ENCODE results near the gene PHC3.

The PHC3 gene

DNA sequence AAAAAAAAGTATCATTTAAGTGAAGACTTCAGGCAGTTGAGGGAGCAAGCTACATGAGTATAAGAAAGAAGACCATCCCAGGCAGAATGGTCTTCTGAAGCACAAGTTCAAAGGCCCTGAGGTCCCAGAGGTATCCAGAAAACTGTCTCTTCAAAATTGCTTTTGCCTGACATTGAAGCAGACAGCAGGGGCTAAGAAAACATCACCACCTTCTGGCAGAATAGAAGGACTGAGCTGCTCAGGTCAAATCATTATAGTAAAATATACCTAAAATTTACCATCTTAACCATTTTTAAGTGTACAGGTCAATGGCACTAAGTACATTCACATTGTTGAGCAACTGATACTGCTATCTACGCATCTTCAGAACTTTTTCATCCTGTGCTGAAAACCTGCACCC, 127.3 kb downstream of the PHC3 start:
- H3K9ac ChIP-seq (ENCODE audit: low read depth, low read length): no peak overlapping the region
- no peaks in the 10 kb centered on the region for H3K36me3 ChIP-seq (ENCODE audit: control insufficient read depth, insufficient read depth, low read length)
- no peaks in the 10 kb centered on the region for H3K9me3 ChIP-seq (ENCODE audit: control insufficient read depth, insufficient read depth, low read length)
- H3K27ac ChIP-seq (ENCODE audit: low read depth, low read length): no peak overlapping the region
- H3K27me3 ChIP-seq (ENCODE audit: control insufficient read depth, insufficient read depth, low read length): no peaks in the 10 kb centered on the region
- H3K4me1 ChIP-seq (ENCODE audit: control insufficient read depth, insufficient read depth, low read length): peaks cover 26% of the 10 kb centered on the region
- H3K4me3 ChIP-seq (ENCODE audit: low read depth, low read length): no peak overlapping the region

DNA sequence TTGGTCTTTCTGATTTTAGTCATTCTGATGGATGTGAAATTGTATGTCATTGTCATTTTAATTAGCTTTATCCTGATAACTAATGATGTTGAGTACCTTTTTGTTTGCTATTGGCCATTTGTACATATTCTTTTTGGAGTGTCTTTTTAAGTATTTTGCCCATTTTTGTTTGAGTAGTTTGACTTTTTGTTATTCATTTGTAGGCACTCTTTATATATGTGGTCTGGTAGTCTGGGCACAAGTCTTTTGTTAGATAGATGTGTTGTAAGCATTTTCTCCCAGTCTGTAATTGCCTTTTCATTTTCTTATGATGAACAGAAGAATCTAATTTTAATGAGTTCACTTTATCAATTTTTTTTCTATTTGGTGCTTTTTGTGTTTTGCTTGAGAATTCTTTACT, 129.1 kb downstream of the PHC3 start:
- Histone ChIP-seq H3K9me3 (ENCODE audit: control insufficient read depth, insufficient read depth, low read length) (no peaks in the 10 kb centered on the region), H3K27ac (ENCODE audit: low read depth, low read length) (no peak overlapping the region), H3K27me3 (ENCODE audit: control insufficient read depth, insufficient read depth, low read length) (no peaks in the 10 kb centered on the region), H3K4me3 (ENCODE audit: low read depth, low read length) (no peak overlapping the region), H3K36me3 (ENCODE audit: control insufficient read depth, insufficient read depth, low read length) (no peaks in the 10 kb centered on the region), H3K9ac (ENCODE audit: low read depth, low read length) (no peak overlapping the region), H3K4me1 (ENCODE audit: control insufficient read depth, insufficient read depth, low read length) (peaks cover 8% of the 10 kb centered on the region)

DNA sequence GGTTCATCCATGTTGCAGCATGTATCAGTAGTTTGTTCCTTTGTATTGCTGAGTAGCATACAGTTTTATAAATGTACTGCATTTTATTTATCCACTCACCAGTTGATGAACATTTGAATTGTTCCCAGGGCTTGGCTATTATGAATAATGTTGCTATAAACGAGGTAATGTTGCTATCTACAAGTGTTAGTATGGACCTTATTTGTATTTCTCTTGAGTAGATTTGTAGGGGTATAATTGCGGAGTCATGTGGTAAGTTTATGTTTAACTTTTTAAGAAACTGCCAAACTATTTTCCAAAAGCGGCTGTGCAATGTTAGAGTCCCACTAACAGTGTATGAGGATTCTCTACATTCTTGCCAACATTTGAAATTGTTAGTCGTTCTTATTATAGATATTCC, 130.8 kb downstream of the PHC3 start:
- no peaks in the 10 kb centered on the region for H3K4me1 ChIP-seq (ENCODE audit: control insufficient read depth, insufficient read depth, low read length)
- H3K36me3 ChIP-seq (ENCODE audit: control insufficient read depth, insufficient read depth, low read length): no peaks in the 10 kb centered on the region
- no peaks in the 10 kb centered on the region for H3K27me3 ChIP-seq (ENCODE audit: control insufficient read depth, insufficient read depth, low read length)
- H3K9ac ChIP-seq (ENCODE audit: low read depth, low read length): no peak overlapping the region
- no peak overlapping the region for H3K4me3 ChIP-seq (ENCODE audit: low read depth, low read length)
- H3K9me3 ChIP-seq (ENCODE audit: control insufficient read depth, insufficient read depth, low read length): no peaks in the 10 kb centered on the region
- H3K27ac ChIP-seq (ENCODE audit: low read depth, low read length): no peak overlapping the region

DNA sequence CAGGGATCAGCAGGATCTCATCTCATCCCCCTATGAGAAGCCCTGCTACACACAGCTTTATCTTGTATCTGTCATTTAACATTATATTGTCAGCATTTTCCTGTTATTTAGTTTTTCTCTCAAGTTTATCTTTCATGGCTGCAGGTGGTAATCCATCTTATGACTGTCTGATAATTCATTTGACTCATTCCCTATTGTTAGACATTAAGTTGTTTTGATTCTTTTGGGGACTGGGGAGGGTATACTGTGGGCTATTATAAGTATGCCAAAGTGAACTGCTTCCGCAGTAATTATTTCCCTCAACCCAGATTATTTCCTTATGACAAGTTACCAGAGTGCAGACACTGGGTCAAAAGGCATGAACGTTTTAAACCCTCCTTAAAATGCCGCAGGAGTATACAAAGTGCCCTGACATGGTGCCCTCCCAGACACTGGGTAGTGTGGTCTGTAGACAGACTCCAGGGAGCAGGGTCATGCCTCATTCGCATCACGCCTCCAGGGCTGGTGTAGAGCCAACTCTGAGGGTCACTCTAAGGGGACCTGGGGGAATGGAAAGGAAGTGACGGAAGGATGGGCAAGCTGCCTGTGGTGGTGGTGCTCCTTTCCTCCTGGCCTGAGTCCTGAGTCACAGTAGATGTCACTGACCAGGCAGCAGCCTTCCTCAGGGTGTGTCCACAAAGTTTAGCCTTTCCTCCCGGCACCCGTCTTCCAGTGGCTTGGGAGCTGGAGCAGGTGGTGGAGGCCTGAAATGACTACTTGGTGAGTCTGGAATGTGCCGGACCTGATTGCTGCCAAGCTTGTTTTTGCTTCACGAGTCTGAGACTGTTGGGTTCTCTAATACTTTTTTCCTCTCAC, 132.2 kb downstream of the PHC3 start:
- H3K4me3 ChIP-seq (ENCODE audit: low read depth, low read length): no peak overlapping the region
- no peak overlapping the region for H3K27ac ChIP-seq (ENCODE audit: low read depth, low read length)
- H3K27me3 ChIP-seq (ENCODE audit: control insufficient read depth, insufficient read depth, low read length): no peaks in the 10 kb centered on the region
- H3K9me3 ChIP-seq (ENCODE audit: control insufficient read depth, insufficient read depth, low read length): no peaks in the 10 kb centered on the region
- H3K4me1 ChIP-seq (ENCODE audit: control insufficient read depth, insufficient read depth, low read length): no peaks in the 10 kb centered on the region
- no peaks in the 10 kb centered on the region for H3K36me3 ChIP-seq (ENCODE audit: control insufficient read depth, insufficient read depth, low read length)
- H3K9ac ChIP-seq (ENCODE audit: low read depth, low read length): no peak overlapping the region

DNA sequence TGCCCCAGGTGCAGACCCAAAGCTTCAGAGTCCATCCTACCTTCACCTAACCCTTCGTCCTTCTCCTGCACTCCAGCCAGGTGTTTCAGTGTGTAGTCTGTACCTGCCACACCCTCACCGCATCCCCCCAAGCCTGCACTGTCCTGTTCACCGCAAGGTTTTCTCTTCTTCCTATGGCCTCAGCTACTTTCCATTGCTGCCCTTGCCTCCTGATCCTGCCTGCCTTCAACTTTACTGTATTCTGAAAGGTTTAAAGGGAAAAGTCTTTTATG, 134.5 kb downstream of the PHC3 start:
- no peak overlapping the region for H3K4me3 ChIP-seq (ENCODE audit: low read depth, low read length)
- no peaks in the 10 kb centered on the region for H3K27me3 ChIP-seq (ENCODE audit: control insufficient read depth, insufficient read depth, low read length)
- no peak overlapping the region for H3K27ac ChIP-seq (ENCODE audit: low read depth, low read length)
- H3K9ac ChIP-seq (ENCODE audit: low read depth, low read length): no peak overlapping the region
- H3K36me3 ChIP-seq (ENCODE audit: control insufficient read depth, insufficient read depth, low read length): no peaks in the 10 kb centered on the region
- H3K9me3 ChIP-seq (ENCODE audit: control insufficient read depth, insufficient read depth, low read length): no peaks in the 10 kb centered on the region
- no peaks in the 10 kb centered on the region for H3K4me1 ChIP-seq (ENCODE audit: control insufficient read depth, insufficient read depth, low read length)

DNA sequence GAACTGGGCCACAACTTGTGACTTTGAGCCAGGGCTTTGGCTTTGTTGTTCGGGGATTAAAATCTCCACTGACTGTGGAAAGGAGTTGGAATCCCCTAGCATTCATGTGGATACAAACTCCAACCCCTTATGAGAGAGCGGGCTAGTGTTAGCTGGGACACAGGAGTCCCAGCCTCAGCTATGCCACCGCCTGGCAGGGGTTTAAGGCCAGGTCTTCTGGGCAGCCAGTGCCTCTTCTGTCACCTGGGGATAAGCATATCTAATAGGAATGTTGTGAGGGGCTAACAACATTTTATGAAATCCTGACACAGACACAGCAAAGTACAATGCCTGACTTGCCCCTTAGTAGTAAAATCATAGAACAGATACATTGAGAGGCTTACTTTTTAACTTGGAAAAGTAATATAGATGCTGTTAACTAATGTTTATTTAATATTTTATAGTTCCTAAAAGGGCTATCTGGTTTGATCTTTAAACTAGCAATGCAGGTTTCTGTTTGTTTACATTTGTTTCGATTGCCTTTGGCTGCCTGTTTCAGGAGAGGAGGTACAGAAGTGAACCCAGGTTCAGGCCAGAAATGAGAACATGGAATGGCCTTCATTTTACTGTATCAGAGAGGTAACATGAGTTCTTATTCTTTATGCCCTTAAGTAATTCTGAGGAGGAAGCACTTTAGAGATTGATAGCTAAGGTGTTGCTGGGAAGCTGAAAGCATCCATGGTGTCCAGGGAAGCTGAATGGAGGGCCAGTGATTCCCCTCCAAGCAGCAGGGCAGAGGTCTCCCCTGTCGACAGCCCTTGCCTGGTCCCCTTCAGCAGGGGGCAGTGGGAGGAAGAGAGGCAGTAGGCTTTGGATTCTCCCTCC, 135.0 kb downstream of the PHC3 start:
- Histone ChIP-seq H3K4me1 (ENCODE audit: control insufficient read depth, insufficient read depth, low read length) (no peaks in the 10 kb centered on the region), H3K4me3 (ENCODE audit: low read depth, low read length) (no peak overlapping the region), H3K27ac (ENCODE audit: low read depth, low read length) (no peak overlapping the region), H3K36me3 (ENCODE audit: control insufficient read depth, insufficient read depth, low read length) (no peaks in the 10 kb centered on the region), H3K9ac (ENCODE audit: low read depth, low read length) (no peak overlapping the region), H3K27me3 (ENCODE audit: control insufficient read depth, insufficient read depth, low read length) (no peaks in the 10 kb centered on the region), H3K9me3 (ENCODE audit: control insufficient read depth, insufficient read depth, low read length) (no peaks in the 10 kb centered on the region)

DNA sequence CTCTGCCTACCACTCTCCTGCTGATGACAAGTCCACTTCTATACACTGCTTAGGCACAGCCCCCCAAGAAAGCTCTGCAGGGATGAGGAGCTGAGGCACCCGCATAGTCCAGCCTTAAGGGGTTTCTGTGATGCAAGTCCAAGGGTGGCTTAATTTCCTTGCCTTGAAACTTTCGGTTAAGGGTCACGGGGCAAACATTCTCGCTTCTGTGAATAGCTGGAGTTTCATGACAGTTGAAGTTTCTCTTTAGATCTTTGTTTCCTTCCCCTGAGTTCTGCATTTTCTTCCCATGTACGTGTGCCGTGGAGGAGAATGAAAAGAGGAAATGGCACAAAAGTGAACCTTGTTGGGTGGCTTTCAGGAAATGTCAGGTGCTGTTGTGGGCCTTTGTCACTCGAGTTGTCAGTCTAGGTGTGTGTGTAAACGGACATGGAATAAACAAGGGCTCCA, 136.7 kb downstream of the PHC3 start:
- no peak overlapping the region for H3K4me3 ChIP-seq (ENCODE audit: low read depth, low read length)
- no peaks in the 10 kb centered on the region for H3K27me3 ChIP-seq (ENCODE audit: control insufficient read depth, insufficient read depth, low read length)
- H3K4me1 ChIP-seq (ENCODE audit: control insufficient read depth, insufficient read depth, low read length): peaks cover 10% of the 10 kb centered on the region
- no peaks in the 10 kb centered on the region for H3K36me3 ChIP-seq (ENCODE audit: control insufficient read depth, insufficient read depth, low read length)
- no peak overlapping the region for H3K27ac ChIP-seq (ENCODE audit: low read depth, low read length)
- H3K9me3 ChIP-seq (ENCODE audit: control insufficient read depth, insufficient read depth, low read length): no peaks in the 10 kb centered on the region
- H3K9ac ChIP-seq (ENCODE audit: low read depth, low read length): no peak overlapping the region

DNA sequence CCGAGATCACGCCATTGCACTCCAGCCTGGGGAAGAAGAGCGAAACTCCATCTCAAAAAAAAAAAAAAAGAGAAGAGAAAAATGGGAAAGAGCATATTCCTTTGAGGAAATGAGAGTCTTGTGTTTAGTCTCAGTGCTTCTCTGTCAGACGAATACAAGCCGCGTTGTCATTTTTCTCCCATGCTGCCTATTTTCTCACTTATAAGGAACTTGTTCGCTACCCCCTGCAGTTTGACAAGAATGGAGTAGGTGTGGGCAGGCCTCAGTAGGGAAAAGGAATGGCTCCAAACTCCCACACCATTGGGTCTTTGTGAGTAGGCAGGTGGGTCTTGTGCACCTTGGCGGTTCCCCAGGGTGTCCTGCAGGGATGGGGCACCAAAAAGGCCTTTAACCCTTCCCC, 137.3 kb downstream of the PHC3 start:
- no peak overlapping the region for H3K9ac ChIP-seq (ENCODE audit: low read depth, low read length)
- no peaks in the 10 kb centered on the region for H3K27me3 ChIP-seq (ENCODE audit: control insufficient read depth, insufficient read depth, low read length)
- H3K4me3 ChIP-seq (ENCODE audit: low read depth, low read length): no peak overlapping the region
- H3K9me3 ChIP-seq (ENCODE audit: control insufficient read depth, insufficient read depth, low read length): no peaks in the 10 kb centered on the region
- peaks cover 10% of the 10 kb centered on the region for H3K4me1 ChIP-seq (ENCODE audit: control insufficient read depth, insufficient read depth, low read length)
- no peak overlapping the region for H3K27ac ChIP-seq (ENCODE audit: low read depth, low read length)
- H3K36me3 ChIP-seq (ENCODE audit: control insufficient read depth, insufficient read depth, low read length): no peaks in the 10 kb centered on the region

DNA sequence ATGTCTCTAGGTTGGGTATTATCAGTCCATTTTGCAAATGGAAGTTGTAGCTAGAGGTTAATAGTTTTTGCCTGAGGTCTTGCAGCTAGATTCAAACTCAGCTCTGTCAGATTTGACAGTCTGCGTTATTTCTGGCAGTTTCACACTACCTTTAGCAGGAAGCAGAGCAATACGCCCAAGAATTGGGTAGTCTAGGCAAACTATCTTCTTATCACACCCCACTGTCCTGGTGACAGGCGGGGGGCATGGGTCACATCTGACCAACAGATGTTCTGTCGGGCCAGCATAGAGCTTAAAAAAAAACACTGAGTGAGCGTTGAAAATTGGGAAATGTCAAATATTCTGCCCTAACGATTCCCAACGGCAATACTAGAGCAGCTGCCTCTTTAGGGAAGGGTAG, 138.0 kb downstream of the PHC3 start:
- Histone ChIP-seq H3K27me3 (ENCODE audit: control insufficient read depth, insufficient read depth, low read length) (no peaks in the 10 kb centered on the region), H3K9ac (ENCODE audit: low read depth, low read length) (no peak overlapping the region), H3K9me3 (ENCODE audit: control insufficient read depth, insufficient read depth, low read length) (no peaks in the 10 kb centered on the region), H3K27ac (ENCODE audit: low read depth, low read length) (no peak overlapping the region), H3K4me3 (ENCODE audit: low read depth, low read length) (no peak overlapping the region), H3K4me1 (ENCODE audit: control insufficient read depth, insufficient read depth, low read length) (peaks cover 10% of the 10 kb centered on the region), H3K36me3 (ENCODE audit: control insufficient read depth, insufficient read depth, low read length) (no peaks in the 10 kb centered on the region)

DNA sequence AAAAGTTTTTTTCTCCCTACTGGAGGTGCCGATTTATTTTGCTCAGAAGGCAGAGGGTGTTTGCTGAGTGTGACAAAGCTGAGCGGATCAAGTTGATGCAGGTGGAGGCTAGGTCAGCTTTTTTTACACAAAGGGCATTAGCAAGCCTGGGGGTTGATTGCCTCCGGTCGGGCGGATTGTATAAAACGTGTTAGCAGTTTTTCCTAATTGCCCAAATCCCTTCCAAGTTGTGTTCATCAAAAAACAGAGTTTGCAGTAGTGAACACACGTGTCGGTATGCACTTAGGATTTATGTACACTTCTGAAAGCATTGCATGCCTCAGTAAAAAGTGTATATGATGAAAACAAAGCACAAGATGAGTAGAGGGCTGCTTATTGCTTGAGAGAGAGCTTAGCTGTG, 141.1 kb downstream of the PHC3 start:
- Histone ChIP-seq H3K27ac (ENCODE audit: low read depth, low read length) (no peak overlapping the region), H3K4me3 (ENCODE audit: low read depth, low read length) (peak overlapping the region; percentile 40; the same call in 1 of the 2 replicates), H3K4me1 (ENCODE audit: control insufficient read depth, insufficient read depth, low read length) (peaks cover 10% of the 10 kb centered on the region), H3K36me3 (ENCODE audit: control insufficient read depth, insufficient read depth, low read length) (no peaks in the 10 kb centered on the region), H3K9ac (ENCODE audit: low read depth, low read length) (no peak overlapping the region), H3K27me3 (ENCODE audit: control insufficient read depth, insufficient read depth, low read length) (no peaks in the 10 kb centered on the region), H3K9me3 (ENCODE audit: control insufficient read depth, insufficient read depth, low read length) (no peaks in the 10 kb centered on the region)

DNA sequence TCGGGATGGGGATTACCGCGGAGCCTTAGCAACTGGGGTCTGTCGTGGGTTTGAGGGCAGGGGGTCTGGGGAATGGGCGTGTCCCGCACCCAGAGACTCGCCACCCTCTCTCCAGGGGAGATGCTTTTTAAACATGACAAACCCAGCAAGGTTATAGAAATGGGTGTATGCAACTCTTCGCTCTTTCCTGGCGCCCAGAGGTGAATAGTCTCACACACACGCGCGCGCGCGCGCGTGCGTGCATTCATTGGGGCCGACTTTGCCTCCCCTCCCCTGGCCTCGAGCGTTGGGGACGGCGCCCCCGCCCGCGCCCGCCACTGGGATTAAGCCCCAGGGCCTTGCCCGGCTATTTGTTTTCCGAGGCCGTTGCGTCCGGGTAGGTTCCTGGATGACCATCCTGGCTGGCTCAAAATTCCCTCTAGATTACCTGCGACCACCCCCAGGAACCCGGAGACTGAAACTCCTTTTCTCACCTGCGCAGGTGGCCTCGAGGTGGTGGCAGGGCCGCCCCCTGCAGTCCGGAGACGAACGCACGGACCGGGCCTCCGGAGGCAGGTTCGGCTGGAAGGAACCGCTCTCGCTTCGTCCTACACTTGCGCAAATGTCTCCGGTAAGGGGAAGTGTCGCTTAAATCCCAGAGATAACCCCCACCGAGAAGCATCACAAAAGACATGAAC, 143.0 kb downstream of the PHC3 start:
- no peaks in the 10 kb centered on the region for H3K9me3 ChIP-seq (ENCODE audit: control insufficient read depth, insufficient read depth, low read length)
- H3K4me3 ChIP-seq (ENCODE audit: low read depth, low read length): peak overlapping the region; percentile 84
- no peaks in the 10 kb centered on the region for H3K36me3 ChIP-seq (ENCODE audit: control insufficient read depth, insufficient read depth, low read length)
- H3K4me1 ChIP-seq (ENCODE audit: control insufficient read depth, insufficient read depth, low read length): peaks cover 10% of the 10 kb centered on the region
- no peak overlapping the region for H3K27ac ChIP-seq (ENCODE audit: low read depth, low read length)
- H3K9ac ChIP-seq (ENCODE audit: low read depth, low read length): 0 out of 2 replicates have a peak overlapping the region, but pooled peaks have one; percentile 12
- no peaks in the 10 kb centered on the region for H3K27me3 ChIP-seq (ENCODE audit: control insufficient read depth, insufficient read depth, low read length)

Data from HUES48 (cell line).